Mammary epithelial cell (primary cell): Measurements from ENCODE around the gene KRT7.

ENCODE experiments used
- CTCF ChIP-seq, 2 donors: IDR thresholded peaks in 1 of 2; conservative IDR thresholded peaks in 1 of 2; 2 replicates each; pipeline ENCODE4 v1.5.1; 2011 to 2012; ENCODE audit warnings: inconsistent platforms in 2 of 2, low read length in 2 of 2, mild to moderate bottlenecking in 2 of 2, control low read depth in 1 of 2, low read depth in 1 of 2; ENCODE audit not compliant: insufficient read depth in 1 of 2; ENCODE audit errors: extremely low read depth in 1 of 2
- EZH2 ChIP-seq: IDR thresholded peaks from 2 replicates; pipeline ENCODE4 v1.6.1; 2012; ENCODE audit warnings: low read length, inconsistent platforms, borderline replicate concordance

GRCh38 chr12:52187206-52187605 is 45.8 kb upstream of the KRT7 start:
- TF ChIP-seq CTCF (conservative IDR thresholded peaks at IDR 0.05 in 1 of 2, IDR thresholded peaks at IDR 0.05 in 1 of 2; ENCODE audit: extremely low read depth in 1 of 2, insufficient read depth in 1 of 2, low read depth in 1 of 2, low read length in 2 of 2) (no peak), EZH2 (no peak)
